SKM-1 (cell line): ENCODE measurements around the gene ZNF853.
"Not testable (repeated sequence)": the region's sequence is repeated elsewhere in the genome, so short reads cannot be mapped to it uniquely, and the experiment has no call there.

Experiments used
- DNase-seq: peaks from one replicate; lab custom pipeline; 2025; ENCODE audit not compliant: unreplicated experiment; lab: John Stamatoyannopoulos, UW

ZNF853 gene

GRCh38 chr7:6651851-6652445, 36.5 kb downstream of the ZNF853 start:
- DNase-seq: no peak

GRCh38 chr7:6652446-6653011, 37.1 kb downstream of the ZNF853 start:
- no peak for DNase-seq

DNA sequence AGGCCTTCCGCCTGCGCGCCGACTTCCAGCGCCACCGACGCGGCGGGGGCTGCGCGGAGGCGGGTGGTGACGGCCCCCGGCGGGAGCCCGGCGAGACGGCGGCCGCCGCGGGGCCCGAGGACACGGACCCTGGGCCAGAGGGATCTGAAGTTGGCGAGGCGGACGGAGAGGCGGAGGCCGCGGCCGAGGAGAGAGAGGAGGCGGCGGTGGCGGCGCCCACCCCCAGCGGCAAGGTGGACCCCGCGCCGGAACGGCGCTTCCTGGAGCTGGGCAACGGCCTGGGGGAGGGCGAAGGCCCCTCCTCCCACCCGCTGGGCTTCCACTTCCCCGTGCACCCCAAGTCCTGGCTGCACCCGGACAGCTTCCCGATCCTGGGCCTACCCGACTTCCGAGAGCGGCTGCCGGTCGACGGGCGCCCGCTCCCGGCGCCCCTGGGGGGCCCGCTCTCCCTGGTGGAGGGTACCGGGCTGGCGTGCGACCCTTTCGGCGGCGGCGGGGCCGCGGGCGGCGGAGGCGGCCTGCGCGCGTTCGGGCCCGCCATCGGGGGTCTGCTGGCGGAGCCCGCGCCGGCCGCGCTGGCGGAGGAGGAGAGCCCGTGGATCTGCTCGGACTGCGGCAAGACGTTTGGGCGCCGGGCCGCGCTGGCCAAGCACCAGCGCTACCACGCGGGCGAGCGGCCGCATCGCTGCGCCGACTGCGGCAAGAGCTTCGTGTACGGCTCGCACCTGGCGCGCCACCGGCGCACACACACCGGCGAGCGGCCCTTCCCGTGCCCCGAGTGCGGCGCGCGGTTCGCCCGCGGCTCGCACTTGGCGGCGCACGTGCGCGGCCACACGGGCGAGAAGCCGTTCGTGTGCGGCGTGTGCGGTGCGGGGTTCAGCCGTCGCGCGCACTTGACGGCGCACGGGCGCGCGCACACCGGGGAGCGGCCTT, 37.9 kb downstream of the ZNF853 start:
- no peak for DNase-seq

DNA sequence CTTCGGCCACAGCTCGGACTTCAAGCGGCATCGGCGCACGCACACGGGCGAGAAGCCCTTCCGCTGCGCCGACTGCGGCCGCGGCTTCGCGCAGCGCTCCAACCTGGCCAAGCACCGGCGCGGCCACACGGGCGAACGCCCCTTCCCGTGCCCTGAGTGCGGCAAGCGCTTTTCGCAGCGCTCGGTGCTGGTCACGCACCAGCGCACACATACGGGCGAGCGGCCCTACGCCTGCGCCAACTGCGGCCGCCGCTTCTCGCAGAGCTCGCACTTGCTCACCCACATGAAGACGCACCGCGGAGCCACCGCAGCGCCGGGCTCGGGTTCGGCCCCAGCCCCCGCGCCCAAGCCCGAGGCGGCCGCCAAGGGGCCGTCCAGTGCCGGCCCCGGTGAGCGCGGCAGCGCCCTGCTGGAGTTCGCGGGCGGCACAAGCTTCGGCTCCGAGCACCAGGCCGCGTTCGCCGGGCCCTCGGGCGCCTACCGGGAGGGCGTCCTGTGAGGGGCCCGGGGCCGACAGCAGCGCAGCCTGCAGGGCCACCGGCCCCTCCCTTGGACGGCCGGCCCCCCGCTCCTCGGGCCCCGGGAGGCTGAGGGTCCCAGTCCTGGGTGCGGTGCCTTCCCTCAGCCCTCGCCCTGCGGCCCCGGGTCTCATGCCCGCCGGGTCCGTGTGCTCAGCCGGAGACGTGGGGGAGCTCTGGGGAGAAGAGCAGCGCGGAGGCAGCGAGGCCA, 38.9 kb downstream of the ZNF853 start:
- DNase-seq: no peak

- no peak for DNase-seq
Observed at GRCh38 chr7:6654842-6655610, 39.6 kb downstream of the ZNF853 start.

DNA sequence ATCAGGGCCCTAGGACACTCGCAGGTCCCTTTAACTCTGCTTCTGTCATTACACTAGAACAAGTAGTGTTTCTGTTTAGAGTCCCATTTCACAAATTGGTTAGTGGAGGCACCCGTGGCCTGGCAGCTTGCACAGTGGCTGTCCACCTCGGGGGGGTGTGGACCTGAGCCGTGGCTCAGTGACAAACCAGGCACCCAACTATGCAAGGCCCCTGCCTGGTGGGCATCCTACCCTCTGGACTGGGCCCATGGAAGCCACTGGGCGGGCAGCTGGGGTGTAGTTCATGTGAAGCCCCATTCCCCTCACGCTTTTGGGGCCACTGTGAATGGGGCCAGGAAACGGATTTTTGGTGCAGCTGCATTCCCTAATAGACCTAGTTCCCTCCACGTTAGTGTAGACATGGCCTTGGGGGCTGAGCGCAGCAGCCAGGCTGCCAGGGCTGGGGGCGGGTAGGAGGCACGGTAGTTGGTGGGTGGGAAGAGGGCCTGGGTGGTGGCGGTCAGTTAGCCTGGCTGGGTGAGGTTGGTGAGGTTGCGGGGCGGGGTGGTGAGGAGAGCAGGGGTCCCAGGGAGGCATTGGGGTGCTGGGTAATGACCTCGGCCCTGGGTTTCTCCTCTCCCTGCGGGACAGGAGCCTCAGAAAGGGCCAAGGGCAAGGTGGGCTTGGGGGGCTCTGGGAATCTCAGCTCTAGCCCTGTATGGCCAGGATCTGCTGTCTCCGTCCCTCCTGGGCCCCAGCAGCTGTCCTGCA, 40.4 kb downstream of the ZNF853 start:
- no peak for DNase-seq

GRCh38 chr7:6656413-6656812, 41.0 kb downstream of the ZNF853 start:
- DNase-seq: no peak

GRCh38 chr7:6658618-6659345, 43.4 kb downstream of the ZNF853 start:
- no peak for DNase-seq

GRCh38 chr7:6670851-6671250, 55.4 kb downstream of the ZNF853 start:
- not testable (repeated sequence) for DNase-seq
